SU-DHL-6 (cell line): Measurements from ENCODE around the gene DGKH.

Experiments
- H2AFZ ChIP-seq: fragments of 200-600 bp; sonication (generic); 2 replicates; pipeline ENCODE4 v1.6.1; 2014; ENCODE audit warnings: low read depth, mild to moderate bottlenecking, moderate library complexity, mixed read lengths, antibody characterized with exemption, low read length; ENCODE audit not compliant: severe bottlenecking
- H3F3A ChIP-seq: fragments of 200-600 bp; shearing (Covaris generic); 2 replicates; pipeline ENCODE4 v1.6.0; 2016; ENCODE audit warnings: antibody characterized with exemption, mild to moderate bottlenecking; ENCODE audit not compliant: insufficient read depth
- H3K27ac ChIP-seq: fragments of 200-600 bp; sonication (generic); 2 replicates; pipeline ENCODE4 v1.5.1; 2016; ENCODE audit warnings: low read depth, mild to moderate bottlenecking, low read length, moderate library complexity, mixed read lengths
- H3K27me3 ChIP-seq: fragments of 200-600 bp; sonication (generic), shearing (Covaris generic); 2 replicates; pipeline ENCODE4 v1.6.0; 2014; ENCODE audit warnings: mild to moderate bottlenecking, low read length
- H3K36me3 ChIP-seq: fragments of 200-600 bp; sonication (generic); 2 replicates; pipeline ENCODE4 v1.6.1; 2014; ENCODE audit warnings: mild to moderate bottlenecking, low read length, mixed read lengths
- H3K4me2 ChIP-seq: fragments of 300-600, 200-600 bp; shearing (Covaris generic), sonication (generic); 2 replicates; pipeline ENCODE4 v1.6.0; 2014; ENCODE audit warnings: low read length, low read depth, mild to moderate bottlenecking; ENCODE audit not compliant: poor library complexity, severe bottlenecking
- H3K4me3 ChIP-seq: fragments of 200-600 bp; sonication (generic); 2 replicates; pipeline ENCODE4 v1.5.1; 2014; ENCODE audit warnings: antibody characterized with exemption, low read length, mild to moderate bottlenecking, mixed read lengths; ENCODE audit not compliant: insufficient read depth, poor library complexity, severe bottlenecking
- H3K79me2 ChIP-seq: fragments of 200-600 bp; sonication (generic); 2 replicates; pipeline ENCODE4 v1.6.1; 2014; ENCODE audit warnings: mild to moderate bottlenecking, low read length, moderate library complexity; ENCODE audit not compliant: insufficient read depth
- H3K9ac ChIP-seq: fragments of 200-600 bp; sonication (generic); 2 replicates; pipeline ENCODE4 v1.7.0; 2014; ENCODE audit warnings: mild to moderate bottlenecking, low read length
- H3K9me2 ChIP-seq: fragments of 200-600 bp; sonication (generic); replicated peaks from 2 replicates; pipeline ENCODE4 v1.6.1; 2014; ENCODE audit warnings: low read length; ENCODE audit not compliant: insufficient read depth
- H3K9me3 ChIP-seq: fragments of 200-600 bp; sonication (generic); 2 replicates; pipeline ENCODE4 v1.6.1; 2014; ENCODE audit warnings: low read length, mixed read lengths; ENCODE audit not compliant: insufficient read depth
- H4K20me1 ChIP-seq: fragments of 200-600 bp; sonication (generic); 2 replicates; pipeline ENCODE4 v1.6.1; 2014; ENCODE audit warnings: low read depth, mild to moderate bottlenecking, antibody characterized with exemption, low read length, moderate library complexity, mixed read lengths
- CTCF ChIP-seq: fragments of 200-600 bp; sonication (generic); IDR thresholded peaks from one replicate; pipeline ENCODE4 v1.5.1; 2017; ENCODE audit warnings: antibody characterized with exemption, mild to moderate bottlenecking, low read length, moderate library complexity; ENCODE audit not compliant: insufficient read depth, poor library complexity, severe bottlenecking
- EZH2phosphoT487 ChIP-seq: fragments of 200-600 bp; sonication (generic), shearing (Covaris generic); conservative IDR thresholded peaks from 2 replicates; pipeline ENCODE4 v1.6.1; 2018; ENCODE audit warnings: mild to moderate bottlenecking, antibody characterized with exemption, low read length, moderate library complexity, mixed read lengths

DGKH gene

DNA sequence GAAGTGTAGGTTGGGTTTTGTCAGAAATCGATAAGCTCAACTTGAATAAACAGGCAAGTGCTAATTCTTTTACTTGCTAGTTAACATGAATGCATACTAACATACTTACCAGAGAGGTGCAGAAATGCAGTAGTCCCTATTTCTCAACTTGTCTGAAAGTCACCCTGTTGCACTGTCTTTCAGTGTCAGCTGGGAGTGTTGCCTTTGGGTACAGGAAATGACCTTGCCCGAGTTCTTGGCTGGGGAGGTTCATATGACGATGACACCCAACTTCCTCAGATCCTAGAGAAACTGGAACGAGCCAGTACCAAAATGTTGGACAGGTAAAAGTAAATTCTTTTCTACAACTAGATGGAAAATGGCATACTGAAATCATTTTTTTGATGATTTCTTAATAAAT is 120.0 kb downstream of the DGKH start:
- Histone ChIP-seq H3K36me3 (no peaks in the 10 kb centered on the region; the same call in 1 of the 2 replicates), H3F3A (no peaks in the 10 kb centered on the region), H3K4me2 (no peak overlapping the region), H2AFZ (no peak overlapping the region), H3K27me3 (no peaks in the 10 kb centered on the region), H4K20me1 (no peaks in the 10 kb centered on the region), H3K9me2 (no peaks in the 10 kb centered on the region), H3K4me3 (no peak overlapping the region), H3K9me3 (no peaks in the 10 kb centered on the region), H3K9ac (no peak overlapping the region), H3K79me2 (no peaks in the 10 kb centered on the region), H3K27ac (no peak overlapping the region)
- TF ChIP-seq EZH2phosphoT487 (no peak), CTCF (no peak)

DNA sequence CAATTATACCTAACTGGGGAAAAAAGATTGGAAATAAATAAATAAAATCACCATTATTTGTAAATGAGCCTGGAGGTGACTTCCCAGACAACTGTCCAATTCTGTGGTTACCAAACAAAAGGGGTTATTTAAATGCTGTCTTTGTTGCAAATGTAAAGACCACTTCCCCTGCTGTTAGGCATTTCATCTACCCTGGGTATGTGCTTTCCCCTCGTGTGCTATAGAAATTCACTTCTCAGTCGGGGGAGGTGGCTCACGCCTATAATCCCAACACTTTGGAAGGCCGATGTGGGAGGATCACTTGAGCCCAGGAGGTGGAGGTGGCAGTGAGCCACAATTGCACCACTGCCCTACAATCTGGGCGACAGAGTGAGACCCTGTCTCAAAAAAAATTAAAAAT is 121.6 kb downstream of the DGKH start:
- Histone ChIP-seq H3K27ac (no peak overlapping the region), H3K27me3 (no peaks in the 10 kb centered on the region), H3K79me2 (no peaks in the 10 kb centered on the region), H3K9ac (no peak overlapping the region), H3F3A (no peaks in the 10 kb centered on the region), H3K4me3 (no peak overlapping the region), H3K4me2 (no peak overlapping the region), H2AFZ (no peak overlapping the region), H4K20me1 (no peaks in the 10 kb centered on the region), H3K9me3 (no peaks in the 10 kb centered on the region), H3K36me3 (no peaks in the 10 kb centered on the region), H3K9me2 (no peaks in the 10 kb centered on the region)
- no peak for TF ChIP-seq EZH2phosphoT487
- TF ChIP-seq CTCF: no peak

- H4K20me1 ChIP-seq: no peaks in the 10 kb centered on the region
- H3K9me2 ChIP-seq: no peaks in the 10 kb centered on the region
- H3K4me2 ChIP-seq: no peak overlapping the region
- no peaks in the 10 kb centered on the region for H3K36me3 ChIP-seq
- no peaks in the 10 kb centered on the region for H3K9me3 ChIP-seq
- TF ChIP-seq EZH2phosphoT487 (no peak), CTCF (no peak)
- no peaks in the 10 kb centered on the region for H3F3A ChIP-seq
- no peaks in the 10 kb centered on the region for H3K79me2 ChIP-seq
- H3K9ac ChIP-seq: no peak overlapping the region
- no peaks in the 10 kb centered on the region for H3K27me3 ChIP-seq
- no peak overlapping the region for H2AFZ ChIP-seq
- no peak overlapping the region for H3K27ac ChIP-seq
- H3K4me3 ChIP-seq: no peak overlapping the region
These were observed 125.4 kb downstream of the DGKH start for GRCh38 chr13:42173789-42174343.
